HepG2 (cell line): ENCODE results near the gene COLEC12. TPM values are rescaled to one million over a fixed set of nuclear protein-coding genes. Genes with fewer than 3 reads are reported as not detected.
A peak's percentile ranks its signal among the peaks of the same experiment; 100 is the strongest.

ENCODE experiments used
- ASH2L ChIP-seq: fragments of 300-600, 200-600 bp; sonication (generic); IDR thresholded peaks from 2 replicates; pipeline ENCODE4 v1.7.0; 2017; ENCODE audit warnings: low read depth, mild to moderate bottlenecking, moderate library complexity, mixed read lengths, low read length; ENCODE audit not compliant: insufficient read length
- CEBPB ChIP-seq: IDR thresholded peaks from 2 replicates; pipeline ENCODE4 v1.6.1; 2011; ENCODE audit warnings: low read depth, low read length, improper control_type of control experiment, borderline replicate concordance
- ETV6 ChIP-seq: sonication (generic); formaldehyde crosslinking; conservative IDR thresholded peaks from 2 replicates; pipeline ENCODE4 v1.4.0; 2020; ENCODE audit warnings: missing genetic modification reagents
- KLF15 ChIP-seq: sonication (generic); formaldehyde crosslinking; IDR thresholded peaks from 2 replicates; pipeline ENCODE4 v1.8.1; 2023; ENCODE audit warnings: borderline replicate concordance, mild to moderate bottlenecking, inconsistent platforms, missing genetic modification reagents, mixed read lengths
- NFE2L2 ChIP-seq: fragments of 150-350 bp; IDR thresholded peaks from 2 replicates; pipeline ENCODE4 v1.6.1; 2014; ENCODE audit warnings: low read length
- PATZ1 ChIP-seq: sonication (generic); formaldehyde crosslinking; IDR thresholded peaks from 2 replicates; pipeline ENCODE4 v1.4.0; 2020; ENCODE audit warnings: missing genetic modification reagents
- SIX4 ChIP-seq: sonication (generic); formaldehyde crosslinking; IDR thresholded peaks from 2 replicates; pipeline ENCODE4 v1.4.0; 2020; ENCODE audit warnings: missing genetic modification reagents
- SP140L ChIP-seq: sonication (generic); formaldehyde crosslinking; IDR thresholded peaks from 2 replicates; pipeline ENCODE4 v1.4.0; 2020; ENCODE audit warnings: missing genetic modification reagents, borderline replicate concordance
- USF2 ChIP-seq, 2 experiments: sonication (generic) in 1 of 2; formaldehyde crosslinking in 1 of 2; IDR thresholded peaks; 2 replicates each; pipeline versions ENCODE4 v1.5.1 to v1.6.1; 2011 to 2020; ENCODE audit warnings: borderline replicate concordance in 1 of 2, low read depth in 1 of 2, low read length in 1 of 2, mild to moderate bottlenecking in 1 of 2, missing genetic modification reagents in 1 of 2, moderate library complexity in 1 of 2
- ZIK1 ChIP-seq: sonication (generic); formaldehyde crosslinking; IDR thresholded peaks from 2 replicates; pipeline ENCODE4 v1.5.0; 2020; ENCODE audit warnings: mild to moderate bottlenecking, low read depth, missing genetic modification reagents, borderline replicate concordance
- ZNF230 ChIP-seq: sonication (generic); formaldehyde crosslinking; IDR thresholded peaks from 2 replicates; pipeline ENCODE4 v1.4.0; 2020; ENCODE audit warnings: mild to moderate bottlenecking, missing genetic modification reagents
- ZNF251 ChIP-seq: sonication (generic); formaldehyde crosslinking; IDR thresholded peaks from 2 replicates; pipeline ENCODE4 v1.9.0; 2021; ENCODE audit warnings: mild to moderate bottlenecking, missing genetic modification reagents
- ZNF34 ChIP-seq: sonication (generic); formaldehyde crosslinking; IDR thresholded peaks from 2 replicates; pipeline ENCODE4 v1.4.0; 2020; ENCODE audit warnings: mild to moderate bottlenecking, missing genetic modification reagents, borderline replicate concordance
- ZNF547 ChIP-seq: sonication (generic); formaldehyde crosslinking; IDR thresholded peaks from 2 replicates; pipeline ENCODE4 v1.5.1; 2020; ENCODE audit warnings: mild to moderate bottlenecking, missing genetic modification reagents
- ZNF556 ChIP-seq: sonication (generic); formaldehyde crosslinking; IDR thresholded peaks from 2 replicates; pipeline ENCODE4 v1.4.0; 2020; ENCODE audit warnings: mild to moderate bottlenecking, missing genetic modification reagents, borderline replicate concordance
- ZNF703 ChIP-seq: sonication (generic); formaldehyde crosslinking; IDR thresholded peaks from 2 replicates; pipeline ENCODE4 v1.5.1; 2020; ENCODE audit warnings: missing genetic modification reagents, mild to moderate bottlenecking, moderate library complexity, borderline replicate concordance
- polyA plus RNA-seq, 8 experiments: library from polyadenylated mRNA; depleted of rRNA in 3 of 8; stranded (reverse) in 7 of 8; unstranded in 1 of 8; fragments of >200 nt; fragmentation: Illumina TruSeq in 4 of 8; extraction: Trizol in 4 of 8; gene quantifications; 2 replicates each; pipeline versions ENCODE4 v1.2.1 to v1.2.3, GENCODE V29; 2011 to 2016; ENCODE audit warnings: low read depth in 4 of 8, missing spikeins in 1 of 8, mixed read lengths in 1 of 8; ENCODE audit not compliant: insufficient read depth in 1 of 8
- total RNA-seq, 5 experiments: library from RNA; depleted of rRNA; stranded (reverse); fragments of >200 nt; fragmentation: Illumina TruSeq; extraction: Trizol; gene quantifications; 2 replicates each; pipeline ENCODE4 v1.2.3, GENCODE V29; 2016; ENCODE audit warnings: low read depth in 1 of 5
- TF ChIP-seq, protein P1 (sequence below): sonication (generic); formaldehyde crosslinking; IDR thresholded peaks from 2 replicates; pipeline ENCODE4 v1.4.0; 2020; ENCODE audit warnings: mild to moderate bottlenecking, missing genetic modification reagents
- TF ChIP-seq, protein P2 (sequence below): sonication (generic); formaldehyde crosslinking; conservative IDR thresholded peaks from 2 replicates; pipeline ENCODE4 v1.5.0; 2020; ENCODE audit warnings: missing genetic modification reagents
- TF ChIP-seq, protein P3 (sequence below): IDR thresholded peaks from 2 replicates; pipeline ENCODE4 v1.6.1; 2012; ENCODE audit warnings: inconsistent platforms

The COLEC12 gene
- total and polyA plus RNA-seq, 2 of the 13 experiments (the other 11 are each of a cell fraction or from before 2014, with no cell fraction given): 0.02 to 0.11 TPM

GRCh38 chr18:267688-268552 lies 232.6 kb downstream of the COLEC12 start, which contains the start of gene THOC1 (continued):
- TF ChIP-seq, protein P1, sequence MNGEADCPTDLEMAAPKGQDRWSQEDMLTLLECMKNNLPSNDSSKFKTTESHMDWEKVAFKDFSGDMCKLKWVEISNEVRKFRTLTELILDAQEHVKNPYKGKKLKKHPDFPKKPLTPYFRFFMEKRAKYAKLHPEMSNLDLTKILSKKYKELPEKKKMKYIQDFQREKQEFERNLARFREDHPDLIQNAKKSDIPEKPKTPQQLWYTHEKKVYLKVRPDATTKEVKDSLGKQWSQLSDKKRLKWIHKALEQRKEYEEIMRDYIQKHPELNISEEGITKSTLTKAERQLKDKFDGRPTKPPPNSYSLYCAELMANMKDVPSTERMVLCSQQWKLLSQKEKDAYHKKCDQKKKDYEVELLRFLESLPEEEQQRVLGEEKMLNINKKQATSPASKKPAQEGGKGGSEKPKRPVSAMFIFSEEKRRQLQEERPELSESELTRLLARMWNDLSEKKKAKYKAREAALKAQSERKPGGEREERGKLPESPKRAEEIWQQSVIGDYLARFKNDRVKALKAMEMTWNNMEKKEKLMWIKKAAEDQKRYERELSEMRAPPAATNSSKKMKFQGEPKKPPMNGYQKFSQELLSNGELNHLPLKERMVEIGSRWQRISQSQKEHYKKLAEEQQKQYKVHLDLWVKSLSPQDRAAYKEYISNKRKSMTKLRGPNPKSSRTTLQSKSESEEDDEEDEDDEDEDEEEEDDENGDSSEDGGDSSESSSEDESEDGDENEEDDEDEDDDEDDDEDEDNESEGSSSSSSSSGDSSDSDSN (CRISPR knock-in tag): peak; percentile 89
- TF ChIP-seq, protein P2, sequence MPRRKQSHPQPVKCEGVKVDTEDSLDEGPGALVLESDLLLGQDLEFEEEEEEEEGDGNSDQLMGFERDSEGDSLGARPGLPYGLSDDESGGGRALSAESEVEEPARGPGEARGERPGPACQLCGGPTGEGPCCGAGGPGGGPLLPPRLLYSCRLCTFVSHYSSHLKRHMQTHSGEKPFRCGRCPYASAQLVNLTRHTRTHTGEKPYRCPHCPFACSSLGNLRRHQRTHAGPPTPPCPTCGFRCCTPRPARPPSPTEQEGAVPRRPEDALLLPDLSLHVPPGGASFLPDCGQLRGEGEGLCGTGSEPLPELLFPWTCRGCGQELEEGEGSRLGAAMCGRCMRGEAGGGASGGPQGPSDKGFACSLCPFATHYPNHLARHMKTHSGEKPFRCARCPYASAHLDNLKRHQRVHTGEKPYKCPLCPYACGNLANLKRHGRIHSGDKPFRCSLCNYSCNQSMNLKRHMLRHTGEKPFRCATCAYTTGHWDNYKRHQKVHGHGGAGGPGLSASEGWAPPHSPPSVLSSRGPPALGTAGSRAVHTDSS (CRISPR knock-in tag): no peak
- TF ChIP-seq PATZ1 (CRISPR knock-in tag) (no peak), ZNF547 (CRISPR knock-in tag) (peak; percentile 90), NFE2L2 (no peak), ETV6 (CRISPR knock-in tag) (0 out of 2 replicates have a peak, but pooled peaks have one; percentile 52), ZNF230 (CRISPR knock-in tag) (peak; percentile 94; the same call in 1 of the 2 replicates), ZNF556 (CRISPR knock-in tag) (peak; percentile 93; the same call in 1 of the 2 replicates), USF2 (IDR thresholded peaks at IDR 0.05; ENCODE audit: low read depth, low read length) (no peak), USF2 (CRISPR knock-in tag; IDR thresholded peaks at IDR 0.05; ENCODE audit: borderline replicate concordance) (no peak; the same call in 1 of the 2 replicates), ZNF251 (CRISPR knock-in tag) (0 out of 2 replicates have a peak, but pooled peaks have one; percentile 18), ASH2L (peak; percentile 99), SIX4 (CRISPR knock-in tag) (peak; percentile 41; the same call in 1 of the 2 replicates), ZIK1 (CRISPR knock-in tag) (peak; percentile 90; the same call in 1 of the 2 replicates), CEBPB (no peak), ZNF703 (CRISPR knock-in tag) (peak; percentile 37; the same call in 1 of the 2 replicates), KLF15 (peak; percentile 78; the same call in 1 of the 2 replicates), ZNF34 (CRISPR knock-in tag) (0 out of 2 replicates have a peak, but pooled peaks have one; percentile 45), SP140L (CRISPR knock-in tag) (no peak)
- TF ChIP-seq, protein P3, sequence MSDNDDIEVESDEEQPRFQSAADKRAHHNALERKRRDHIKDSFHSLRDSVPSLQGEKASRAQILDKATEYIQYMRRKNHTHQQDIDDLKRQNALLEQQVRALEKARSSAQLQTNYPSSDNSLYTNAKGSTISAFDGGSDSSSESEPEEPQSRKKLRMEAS: peak; percentile 95
